Measurements from ENCODE around the gene MRPL38. TPM values are rescaled to one million over a fixed set of nuclear protein-coding genes. Genes with fewer than 3 reads are reported as not detected.

MRPL38 gene
- total RNA-seq, 1 experiment from 2014 or later, result 108 TPM

DNA sequence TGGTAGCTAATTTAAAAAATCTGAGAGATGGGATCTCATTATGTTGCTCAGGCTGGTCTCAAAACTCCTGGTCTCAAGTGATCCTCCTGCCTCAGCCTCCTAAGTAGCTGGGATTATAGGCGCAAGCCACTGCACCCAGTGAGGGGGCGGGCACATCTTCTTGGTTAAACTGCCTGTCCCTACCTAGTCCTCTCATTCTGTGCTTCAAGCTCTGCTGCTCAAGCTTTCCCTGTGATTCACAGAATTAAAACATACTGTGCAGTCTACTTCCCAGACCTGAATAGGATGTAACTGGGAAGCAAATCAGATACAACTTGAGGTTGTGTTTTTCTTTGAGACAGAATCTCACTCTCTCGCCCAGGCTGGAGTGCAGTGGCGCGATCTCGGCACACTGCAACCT is 2.3 kb downstream of the MRPL38 start:
- H3K14ac ChIP-seq (ENCODE audit: insufficient read depth, low read length), result no peak overlapping the region
- no peaks in the 10 kb centered on the region for H3K79me2 ChIP-seq (ENCODE audit: insufficient read depth, low read length)
- no peak for TF ChIP-seq CTCF (conservative IDR thresholded peaks at IDR 0.05)
- Mint-ChIP-seq H3K4me1 (peaks cover 7 to 8% of the 10 kb centered on the region in 2 experiments), H3K27ac (no peak overlapping the region), H3K4me3 (no peak overlapping the region), H3K27me3 (ENCODE audit: low read depth) (no peaks in the 10 kb centered on the region), H3K36me3 (ENCODE audit: insufficient read depth in 1 of 3, low read depth in 3 of 3) (peaks cover 14 to 44% (median 40%) of the 10 kb centered on the region in 3 experiments; a peak in 6 of 7 replicates), H3K9me3 (no peaks in the 10 kb centered on the region)
- no peaks in the 10 kb centered on the region for H3K79me1 ChIP-seq (ENCODE audit: insufficient read depth, low read depth, low read length, poor library complexity, severe bottlenecking)
- H3K23ac ChIP-seq (ENCODE audit: insufficient read length, low read depth, low read length), result no peak overlapping the region
- no peak overlapping the region for H2AFZ ChIP-seq (ENCODE audit: low read length)
- no peak overlapping the region for H4K91ac ChIP-seq (ENCODE audit: insufficient read length, low read depth, low read length)
- H3K4ac ChIP-seq (ENCODE audit: low read depth, low read length), result no peak overlapping the region
- no peak overlapping the region for H2BK5ac ChIP-seq (ENCODE audit: insufficient read length, low read length)
- no peak overlapping the region for H2BK20ac ChIP-seq (ENCODE audit: low read depth, low read length, poor library complexity, severe bottlenecking)
- no peak overlapping the region for H3K18ac ChIP-seq (ENCODE audit: insufficient read length, low read depth, low read length)
- H3K9ac ChIP-seq (ENCODE audit: extremely low read depth, insufficient read length, low read length), result no peak overlapping the region
- no peak overlapping the region for H2BK15ac ChIP-seq (ENCODE audit: low read depth, low read length)
- H4K8ac ChIP-seq (replicated peaks; ENCODE audit: insufficient read length, low read depth, low read length), result no peak overlapping the region
- no peak for DNase-seq
- H2BK12ac ChIP-seq (ENCODE audit: insufficient read length, low read depth, low read length), result no peak overlapping the region
- H3T11ph ChIP-seq (ENCODE audit: low read length), result no peak overlapping the region
- no peak overlapping the region for H3K27ac ChIP-seq (ENCODE audit: insufficient read length, low read depth, low read length)
- no peak overlapping the region for H3K4me2 ChIP-seq (ENCODE audit: insufficient read depth, insufficient read length, low read length)
- no peak overlapping the region for H4K5ac ChIP-seq (ENCODE audit: insufficient read length, low read depth, low read length)
- no peak overlapping the region for H2BK120ac ChIP-seq (ENCODE audit: low read depth, low read length, poor library complexity, severe bottlenecking)
- no CpG with 5 or more reads among the region's 6 CpGs for WGBS (ENCODE audit: extremely low coverage, insufficient read length, low lambda C conversion rate)
- peaks cover 5% of the 10 kb centered on the region for H3K23me2 ChIP-seq (ENCODE audit: insufficient read length, low read depth, low read length, poor library complexity, severe bottlenecking)
- no peaks in the 10 kb centered on the region for H3K9me3 ChIP-seq (ENCODE audit: control insufficient read depth, low read depth, low read length)
- H3K56ac ChIP-seq (ENCODE audit: insufficient read length, low read depth, low read length), result no peak overlapping the region
- H4K20me1 ChIP-seq (ENCODE audit: control insufficient read depth, insufficient read depth, insufficient read length), result no peaks in the 10 kb centered on the region
- no peak overlapping the region for H2AK5ac ChIP-seq (ENCODE audit: insufficient read length, low read length)
- no peaks in the 10 kb centered on the region for H3K4me1 ChIP-seq (ENCODE audit: insufficient read depth, low read length)
- no peaks in the 10 kb centered on the region for H3K27me3 ChIP-seq (ENCODE audit: insufficient read depth, low read length)
